Sigmoid colon (tissue), 7 donors: ENCODE results near the gene FOXJ1. TPM values are rescaled to one million over a fixed set of nuclear protein-coding genes. Genes with fewer than 3 reads are reported as not detected.

Experiments
- DNase-seq: peaks from one replicate; pipeline ENCODE4 v3.0.0-alpha.2; 2019
- H3K27ac ChIP-seq, 4 donors: fragments of 200-600 bp; sonication (generic); one replicate each; pipeline ENCODE4 v1.5.1; 2016 to 2019; ENCODE audit warnings: mild to moderate bottlenecking in 1 of 4
- H3K27me3 ChIP-seq, 3 donors: fragments of 200-600 bp; sonication (generic); one replicate each; pipeline ENCODE4 v1.5.1; 2019; ENCODE audit warnings: mild to moderate bottlenecking in 1 of 3
- H3K36me3 ChIP-seq, 4 donors: fragments of 200-600 bp; sonication (generic); one replicate each; pipeline ENCODE4 v1.5.1; 2016 to 2019
- H3K4me1 ChIP-seq, 4 donors: fragments of 200-600 bp; sonication (generic); one replicate each; pipeline ENCODE4 v1.5.1; 2017 to 2019
- H3K4me3 ChIP-seq, 4 donors: fragments of 200-600 bp; sonication (generic); one replicate each; pipeline ENCODE4 v1.5.1; 2017 to 2019; ENCODE audit warnings: mild to moderate bottlenecking in 2 of 4, moderate library complexity in 1 of 4
- H3K9me3 ChIP-seq, 4 donors: fragments of 200-600 bp in 3 of 4; sonication (generic) in 3 of 4; one replicate each; pipeline versions ENCODE4 v1.5.1 to v1.6.1; 2013 to 2019
- CTCF ChIP-seq, 4 experiments: fragments of 450-650 bp in 3 of 4; fragments of 200-600 bp in 1 of 4; IDR thresholded peaks; one replicate each; pipeline ENCODE4 v1.5.1; 2016 to 2019; ENCODE audit warnings: antibody characterized with exemption in 4 of 4, mild to moderate bottlenecking in 3 of 4, moderate library complexity in 2 of 4
- EP300 ChIP-seq, 4 donors: sonication (generic); formaldehyde crosslinking; IDR thresholded peaks; one replicate each; pipeline ENCODE4 v1.6.1; 2017; ENCODE audit warnings: antibody characterized with exemption in 4 of 4
- POLR2A ChIP-seq, 2 donors: fragments of 450-650 bp; IDR thresholded peaks; one replicate each; pipeline ENCODE4 v1.6.1; 2016; ENCODE audit warnings: antibody characterized with exemption in 2 of 2, mild to moderate bottlenecking in 2 of 2, moderate library complexity in 2 of 2
- POLR2AphosphoS5 ChIP-seq, 4 donors: sonication (generic); formaldehyde crosslinking; IDR thresholded peaks; one replicate each; pipeline ENCODE4 v1.6.1; 2017; ENCODE audit warnings: antibody characterized with exemption in 4 of 4
- WGBS, 2 donors: extraction: QIAGEN DNeasy Blood & Tissue Kit; methylation state at CpG; one replicate each; pipeline ENCODE4 v1.1.7; 2013; 5-methylcytosine and 5-hydroxymethylcytosine counted together
- intact Hi-C: fragments of 100-400 bp; cut with DNase I; formaldehyde crosslinking; loops from one replicate; pipeline ENCODE4 v1.15.1; 2023
- polyA plus RNA-seq, 3 donors: library from polyadenylated mRNA; stranded (reverse); fragments of 200-250 nt; gene quantifications; one replicate each; pipeline ENCODE4 v1.2.3, GENCODE V29; 2013
- total RNA-seq, 4 donors: library from RNA; depleted of rRNA; stranded (reverse); fragments of >200 nt; gene quantifications; one replicate each; pipeline ENCODE4 v1.1.0, GENCODE V29; 2016
- donor health status: healthy with polysubstance abuse.
- donor health status: Bipolar disorder and iron deficiency.
- donor health status: healthy.

Gene FOXJ1
- total and polyA plus RNA-seq, 7 donors = 0.14 to 2.3 (median 0.42) TPM; not detected in 3

DNA sequence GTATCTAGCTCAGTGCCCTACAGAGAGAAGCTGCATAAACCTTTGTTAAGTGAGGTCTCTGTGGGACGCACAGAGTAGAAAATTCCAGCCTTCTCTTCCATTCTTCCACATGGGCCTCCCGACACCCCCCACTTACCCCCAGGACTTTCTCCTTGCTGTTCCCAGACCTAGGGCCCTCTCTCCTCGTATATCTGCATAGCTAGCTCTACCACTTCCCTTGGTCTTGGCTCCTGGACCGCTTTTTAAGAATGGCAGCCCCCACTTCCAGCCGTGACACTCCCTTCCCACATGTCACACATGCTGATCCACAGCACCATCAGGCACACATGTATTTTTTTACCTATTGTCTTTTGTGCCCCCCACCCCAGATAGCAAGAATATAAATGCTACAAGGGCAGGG lies 16.7 kb upstream of the FOXJ1 start:
- no peak for DNase-seq
- 92% methylated on average over 5 of the region's 5 CpGs for WGBS, 2 donors
- Histone ChIP-seq H3K4me3 (no peak overlapping the region), H3K36me3 (peaks cover 0 to 3% (median 0%) of the 10 kb centered on the region in 4 donors), H3K4me1 (peaks cover 0 to 9% (median 9%) of the 10 kb centered on the region in 4 donors), H3K9me3 (no peaks in the 10 kb centered on the region), H3K27ac (no peak overlapping the region), H3K27me3 (no peaks in the 10 kb centered on the region)
- TF ChIP-seq CTCF (IDR thresholded peaks at IDR 0.05) (no peak), POLR2A (IDR thresholded peaks at IDR 0.05) (no peak), POLR2AphosphoS5 (IDR thresholded peaks at IDR 0.05) (no peak), EP300 (IDR thresholded peaks at IDR 0.05) (no peak)
- intact Hi-C loops = no loop called here

DNA sequence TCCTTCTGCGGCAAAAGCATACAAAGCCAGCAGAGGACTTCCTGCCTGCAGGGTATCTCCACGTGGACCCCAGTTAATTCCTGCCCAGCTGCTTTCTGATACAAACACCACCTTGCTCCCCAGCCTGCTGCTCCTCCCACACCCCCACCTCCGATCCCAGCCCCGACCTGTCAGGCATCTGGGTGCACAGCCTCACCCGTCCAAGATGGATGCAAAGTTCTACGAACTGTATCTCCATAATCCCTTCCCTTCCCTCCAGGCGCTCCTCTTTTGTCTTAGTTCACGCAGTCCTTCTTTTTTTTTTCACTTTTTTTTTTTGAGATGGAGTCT lies 15.6 kb upstream of the FOXJ1 start:
- 88 to 92% methylated on average over 8 of the region's 8 CpGs for WGBS, 2 donors
- intact Hi-C loops = no loop called here

GRCh38 chr17:76155988-76156661 lies 15.1 kb upstream of the FOXJ1 start:
- no peak overlapping the region for H3K4me3 ChIP-seq
- no peak overlapping the region for H3K27ac ChIP-seq
- intact Hi-C loops = loop anchor here (2.0 kb wide), 1 partner anchor 33 kb away; no protein-coding TSS in a partner anchor
- WGBS, 2 donors = 69 to 84% methylated on average over 13 of the region's 13 CpGs
- no peaks in the 10 kb centered on the region for H3K27me3 ChIP-seq
- no peak for DNase-seq
- H3K4me1 ChIP-seq = peaks cover 0 to 14% (median 10%) of the 10 kb centered on the region in 4 donors
- peaks cover 0 to 3% (median 0%) of the 10 kb centered on the region in 4 donors for H3K36me3 ChIP-seq
- no peaks in the 10 kb centered on the region for H3K9me3 ChIP-seq
- TF ChIP-seq CTCF (IDR thresholded peaks at IDR 0.05) = no peak
- no peak for TF ChIP-seq EP300 (IDR thresholded peaks at IDR 0.05)
- TF ChIP-seq POLR2AphosphoS5 (IDR thresholded peaks at IDR 0.05) = no peak

More for the DNA sequence above, 15.6 kb upstream of the FOXJ1 start:
- H3K27me3 ChIP-seq = no peaks in the 10 kb centered on the region
- H3K36me3 ChIP-seq = peaks cover 0 to 3% (median 0%) of the 10 kb centered on the region in 4 donors
- peaks cover 0 to 9% (median 9%) of the 10 kb centered on the region in 4 donors for H3K4me1 ChIP-seq
- TF ChIP-seq POLR2A (IDR thresholded peaks at IDR 0.05) = no peak
- no peak for TF ChIP-seq CTCF (IDR thresholded peaks at IDR 0.05)
- TF ChIP-seq POLR2AphosphoS5 (IDR thresholded peaks at IDR 0.05) = no peak
- no peak for TF ChIP-seq EP300 (IDR thresholded peaks at IDR 0.05)
- no peaks in the 10 kb centered on the region for H3K9me3 ChIP-seq
- H3K27ac ChIP-seq = no peak overlapping the region
- DNase-seq = no peak
- no peak overlapping the region for H3K4me3 ChIP-seq

GRCh38 chr17:76154936-76155845 lies 14.1 kb upstream of the FOXJ1 start:
- Histone ChIP-seq H3K27ac (no peak overlapping the region), H3K27me3 (no peaks in the 10 kb centered on the region), H3K4me3 (no peak overlapping the region), H3K9me3 (no peaks in the 10 kb centered on the region), H3K4me1 (peaks cover 0 to 24% (median 17%) of the 10 kb centered on the region in 4 donors), H3K36me3 (peaks cover 0 to 3% (median 0%) of the 10 kb centered on the region in 4 donors)
- no peak for DNase-seq
- TF ChIP-seq CTCF (IDR thresholded peaks at IDR 0.05) = no peak
- no peak for TF ChIP-seq POLR2A (IDR thresholded peaks at IDR 0.05)
- no peak for TF ChIP-seq POLR2AphosphoS5 (IDR thresholded peaks at IDR 0.05)
- TF ChIP-seq EP300 (IDR thresholded peaks at IDR 0.05) = no peak
- 94% methylated on average over 10 of the region's 10 CpGs for WGBS, 2 donors
- intact Hi-C loops = loop anchor here (2.0 kb wide), 1 partner anchor 32 kb away; no protein-coding TSS in a partner anchor
